Measurements from ENCODE around the gene ATPAF1. TPM values are rescaled to one million over a fixed set of nuclear protein-coding genes. Genes with fewer than 3 reads are reported as not detected.
"Not testable (repeated sequence)": the region's sequence is repeated elsewhere in the genome, so short reads cannot be mapped to it uniquely, and the experiment has no call there.

Gene ATPAF1
- polyA plus RNA-seq, 2 of the 4 experiments (the other 2 are of a cell fraction): 28.9 to 63.7 TPM

- H3K9me3 ChIP-seq; ATAC-seq; H3K4me3 ChIP-seq; DNase-seq (ENCODE audit: low read depth in 1 of 2, low spot score in 1 of 2); H3K4me1 ChIP-seq; H3K4me2 ChIP-seq; H3K27ac ChIP-seq; POLR2A ChIA-PET; CTCF ChIA-PET; FAIRE-seq: not testable (repeated sequence)
- 89% methylated on average over 3 of the region's 4 CpGs for WGBS (ENCODE audit: missing lambda C conversion rate)
These were observed 26.5 kb upstream of the ATPAF1 start for GRCh38 chr1:46694676-46695075.

- Histone ChIP-seq H3K9me3 (no peaks in the 10 kb centered on the region), H3K27ac (no peak overlapping the region), H3K4me1 (no peaks in the 10 kb centered on the region), H3K4me3 (no peak overlapping the region), H3K4me2 (no peak overlapping the region)
- POLR2A ChIA-PET: no interaction called here
- CTCF ChIA-PET: no interaction called here
- 89% methylated on average over 3 of the region's 3 CpGs for WGBS (ENCODE audit: missing lambda C conversion rate)
- no peak for DNase-seq (ENCODE audit: low read depth in 1 of 2, low spot score in 1 of 2)
- no peak for ATAC-seq
- no peak for FAIRE-seq
- TF ChIP-seq GATA3 (IDR thresholded peaks at IDR 0.05; ENCODE audit: borderline replicate concordance): no peak
These were observed 24.9 kb upstream of the ATPAF1 start for GRCh38 chr1:46692811-46693770.

GRCh38 chr1:46691997-46692790 lies 24.0 kb upstream of the ATPAF1 start:
- CTCF ChIA-PET: no interaction called here
- POLR2A ChIA-PET: no interaction called here
- peak in 1 of 2 experiments; percentile 56; a peak in 2 of 6 replicates for ATAC-seq
- TF ChIP-seq HMGXB4 (CRISPR knock-in tag; IDR thresholded peaks at IDR 0.05; ENCODE audit: borderline replicate concordance): no peak
- no peak for TF ChIP-seq EP300 (IDR thresholded peaks at IDR 0.05)
- no peak for TF ChIP-seq FOSB (CRISPR knock-in tag; IDR thresholded peaks at IDR 0.05)
- no peak for TF ChIP-seq CTCF (IDR thresholded peaks at IDR 0.05)
- TF ChIP-seq RARB (CRISPR knock-in tag; IDR thresholded peaks at IDR 0.05): no peak
- no peak for TF ChIP-seq CHD2 (IDR thresholded peaks at IDR 0.05; ENCODE audit: low read length, partially characterized antibody)
- TF ChIP-seq ZNF302 (CRISPR knock-in tag; IDR thresholded peaks at IDR 0.05): no peak
- no peak for TF ChIP-seq ESRRA (IDR thresholded peaks at IDR 0.05; ENCODE audit: borderline replicate concordance, low read length)
- TF ChIP-seq RNF2 (IDR thresholded peaks at IDR 0.05; ENCODE audit: borderline replicate concordance, low read depth): no peak
- TF ChIP-seq HEYL (CRISPR knock-in tag; IDR thresholded peaks at IDR 0.05): no peak
- no peak for TF ChIP-seq TP53 (CRISPR knock-in tag; IDR thresholded peaks at IDR 0.05)
- no peak for TF ChIP-seq POLR2A (IDR thresholded peaks at IDR 0.05; ENCODE audit: low read length)
- no peak for TF ChIP-seq CBX8 (IDR thresholded peaks at IDR 0.05)
- no peak for TF ChIP-seq SREBF2 (IDR thresholded peaks at IDR 0.05)
- TF ChIP-seq MAZ (IDR thresholded peaks at IDR 0.05; ENCODE audit: borderline replicate concordance, low read depth, low read length): no peak
- TF ChIP-seq BCL3 (IDR thresholded peaks at IDR 0.05): no peak
- TF ChIP-seq HDAC2 (IDR thresholded peaks at IDR 0.05): no peak
- TF ChIP-seq REST (IDR thresholded peaks at IDR 0.05): no peak
- DNase-seq (ENCODE audit: low read depth in 1 of 2, low spot score in 1 of 2): no peak
- no peaks in the 10 kb centered on the region for H3K4me1 ChIP-seq
- FAIRE-seq: no peak
- WGBS (ENCODE audit: missing lambda C conversion rate): 84% methylated on average over 6 of the region's 6 CpGs
- H3K27ac ChIP-seq: no peak overlapping the region
- no peaks in the 10 kb centered on the region for H3K9me3 ChIP-seq
- H3K4me3 ChIP-seq: no peak overlapping the region
- no peak overlapping the region for H3K4me2 ChIP-seq
